ENCODE results near the gene PGBD1. TPM values are rescaled to one million over a fixed set of nuclear protein-coding genes. Genes with fewer than 3 reads are reported as not detected.

PGBD1 gene
- total and polyA plus RNA-seq, 2 of the 13 experiments (the other 11 are each of a cell fraction or from before 2014, with no cell fraction given) = 3.6 to 6.9 TPM

GRCh38 chr6:28335564-28336283, 54.4 kb downstream of the PGBD1 start, which contains the start of gene ZSCAN31 (continued):
- no peak for TF ChIP-seq ZBTB39 (CRISPR knock-in tag; IDR thresholded peaks at IDR 0.05)
- TF ChIP-seq ZNF720 (CRISPR knock-in tag; IDR thresholded peaks at IDR 0.05) = no peak; the same call in 1 of the 2 replicates
- no peak for TF ChIP-seq CERS6 (CRISPR knock-in tag; IDR thresholded peaks at IDR 0.05)
- 0 out of 2 replicates have a peak, but pooled peaks have one; percentile 23 for TF ChIP-seq ZNF33B (CRISPR knock-in tag; IDR thresholded peaks at IDR 0.05)
- peak; percentile 83; the same call in 1 of the 2 replicates for TF ChIP-seq ZBTB20 (CRISPR knock-in tag; IDR thresholded peaks at IDR 0.05; ENCODE audit: borderline replicate concordance, low read depth)
- TF ChIP-seq SRF (IDR thresholded peaks at IDR 0.05; ENCODE audit: low read depth, low read length) = no peak
- TF ChIP-seq ZNF574 (CRISPR knock-in tag; IDR thresholded peaks at IDR 0.05) = peak; percentile 93
- peak; percentile 91 for TF ChIP-seq GABPB1 (CRISPR knock-in tag; IDR thresholded peaks at IDR 0.05)
- no peak for TF ChIP-seq ZNF639 (CRISPR knock-in tag; conservative IDR thresholded peaks at IDR 0.05)
- peak in 1 of 2 experiments; percentile 19; a peak in 1 of 4 replicates for TF ChIP-seq REST (IDR thresholded peaks at IDR 0.05; ENCODE audit: borderline replicate concordance in 1 of 2, low read depth in 1 of 2, low read length in 2 of 2)
- TF ChIP-seq SETDB1 (CRISPR knock-in tag; IDR thresholded peaks at IDR 0.05; ENCODE audit: borderline replicate concordance) = no peak
- TF ChIP-seq ZNF841 (CRISPR knock-in tag; IDR thresholded peaks at IDR 0.05; ENCODE audit: borderline replicate concordance) = no peak
- TF ChIP-seq SNAPC5 (CRISPR knock-in tag; IDR thresholded peaks at IDR 0.05; ENCODE audit: borderline replicate concordance) = 0 out of 2 replicates have a peak, but pooled peaks have one; percentile 4
- no peak for TF ChIP-seq ZNF550 (CRISPR knock-in tag; IDR thresholded peaks at IDR 0.05; ENCODE audit: borderline replicate concordance)

All from HepG2 (cell line).